ENCODE results near the gene C10orf71. TPM values are rescaled to one million over a fixed set of nuclear protein-coding genes. Genes with fewer than 3 reads are reported as not detected.

C10orf71 gene
- total RNA-seq, 2 donors from 2014 or later, result 0.82 TPM; not detected in 1

GRCh38 chr10:49334964-49335363, 36.0 kb downstream of the C10orf71 start:
- TF ChIP-seq CTCF (IDR thresholded peaks at IDR 0.05), result no peak
- no peak for TF ChIP-seq POLR2AphosphoS5 (IDR thresholded peaks at IDR 0.05)
- no peak for TF ChIP-seq POLR2A (IDR thresholded peaks at IDR 0.05)
- H3K27me3 ChIP-seq (replicated peaks; ENCODE audit: insufficient read depth), result no peaks in the 10 kb centered on the region
- no peak for DNase-seq (ENCODE audit: low spot score)
- H3K27ac ChIP-seq, result no peak overlapping the region
- H3K9me3 ChIP-seq, result no peaks in the 10 kb centered on the region
- no peaks in the 10 kb centered on the region for H3K36me3 ChIP-seq
- H3K4me3 ChIP-seq, result no peak overlapping the region
- H3K4me1 ChIP-seq (replicated peaks), result no peaks in the 10 kb centered on the region
- intact Hi-C loops (cut with DNase I), result no loop called here

GRCh38 chr10:49335364-49335972, 36.5 kb downstream of the C10orf71 start:
- intact Hi-C loops (cut with DNase I), result no loop called here
- DNase-seq (ENCODE audit: low spot score), result no peak
- 73% methylated on average over 1 of the region's 1 CpG for WGBS
- no peak for TF ChIP-seq POLR2A (IDR thresholded peaks at IDR 0.05)
- TF ChIP-seq POLR2AphosphoS5 (IDR thresholded peaks at IDR 0.05), result no peak
- TF ChIP-seq CTCF (IDR thresholded peaks at IDR 0.05), result no peak
- Histone ChIP-seq H3K27me3 (replicated peaks; ENCODE audit: insufficient read depth) (no peaks in the 10 kb centered on the region), H3K4me3 (no peak overlapping the region), H3K4me1 (replicated peaks) (no peaks in the 10 kb centered on the region), H3K36me3 (no peaks in the 10 kb centered on the region), H3K9me3 (no peaks in the 10 kb centered on the region), H3K27ac (no peak overlapping the region)

- TF ChIP-seq POLR2A (IDR thresholded peaks at IDR 0.05) (no peak), POLR2AphosphoS5 (IDR thresholded peaks at IDR 0.05) (no peak), CTCF (IDR thresholded peaks at IDR 0.05) (no peak)
- no peak for DNase-seq (ENCODE audit: low spot score)
- intact Hi-C loops (cut with DNase I), result no loop called here
- H3K4me3 ChIP-seq, result no peak overlapping the region
- H3K4me1 ChIP-seq (replicated peaks), result no peaks in the 10 kb centered on the region
- 82% methylated on average over 1 of the region's 1 CpG for WGBS
- no peaks in the 10 kb centered on the region for H3K27me3 ChIP-seq (replicated peaks; ENCODE audit: insufficient read depth)
- no peaks in the 10 kb centered on the region for H3K36me3 ChIP-seq
- no peak overlapping the region for H3K27ac ChIP-seq
- no peaks in the 10 kb centered on the region for H3K9me3 ChIP-seq
These were observed 39.6 kb downstream of the C10orf71 start for GRCh38 chr10:49338604-49339003.

- Histone ChIP-seq H3K4me1 (replicated peaks) (no peaks in the 10 kb centered on the region), H3K4me3 (no peak overlapping the region), H3K27me3 (replicated peaks; ENCODE audit: insufficient read depth) (no peaks in the 10 kb centered on the region), H3K27ac (no peak overlapping the region), H3K9me3 (no peaks in the 10 kb centered on the region), H3K36me3 (no peaks in the 10 kb centered on the region)
- WGBS, result 70% methylated on average over 2 of the region's 2 CpGs
- intact Hi-C loops (cut with DNase I), result no loop called here
- TF ChIP-seq POLR2A (IDR thresholded peaks at IDR 0.05), result no peak
- TF ChIP-seq CTCF (IDR thresholded peaks at IDR 0.05), result no peak
- DNase-seq (ENCODE audit: low spot score), result no peak
These were observed 45.9 kb downstream of the C10orf71 start for GRCh38 chr10:49344840-49345239.

- intact Hi-C loops (cut with DNase I), result no loop called here
- whole genome bisulfite sequencing, result 91% methylated on average over 4 of the region's 4 CpGs
- Histone ChIP-seq H3K27ac (no peak overlapping the region), H3K36me3 (no peaks in the 10 kb centered on the region), H3K27me3 (replicated peaks; ENCODE audit: insufficient read depth) (no peaks in the 10 kb centered on the region), H3K9me3 (no peaks in the 10 kb centered on the region), H3K4me1 (replicated peaks) (no peaks in the 10 kb centered on the region), H3K4me3 (no peak overlapping the region)
- DNase-seq (ENCODE audit: low spot score), result no peak
- TF ChIP-seq CTCF (IDR thresholded peaks at IDR 0.05) (no peak), POLR2AphosphoS5 (IDR thresholded peaks at IDR 0.05) (no peak), POLR2A (IDR thresholded peaks at IDR 0.05) (no peak)
These were observed 48.4 kb downstream of the C10orf71 start for GRCh38 chr10:49347342-49347741.
